GM12878 (cell line): ENCODE measurements around the gene NIPA2. TPM values are rescaled to one million over a fixed set of nuclear protein-coding genes. Genes with fewer than 3 reads are reported as not detected.

Experiments used
- ATAC-seq: fragments of 200-7000 bp; cut with Tn5 transposase; 3 replicates; pipeline ENCODE4 v1.9.1; 2020; ENCODE audit warnings: mild to moderate bottlenecking, moderate library complexity
- BruUV-seq: library from RNA; stranded (reverse); fragments of 400-500 nt; replicated peaks from 2 replicates; lab custom pipeline; 2021; lab: Mats Ljungman, UMichigan
- CTCF ChIA-PET: fragments of 300-600 bp; sonication (Branson Sonifier 250); formaldehyde crosslinking; extraction: SDS; loops from one replicate; lab custom pipeline; 2021; ENCODE audit warnings: inconsistent platforms; lab: Yijun Ruan, JAX
- POLR2A ChIA-PET: fragments of 350-600 bp; formaldehyde crosslinking; extraction: SDS; loops from one replicate; lab custom pipeline; 2021; ENCODE audit warnings: inconsistent platforms; lab: Charles Lee
- RAD21 ChIA-PET: fragments of 300-600 bp; sonication (Branson Sonifier 250); formaldehyde crosslinking; loops from one replicate; lab custom pipeline; 2023; ENCODE audit warnings: antibody characterized with exemption; ENCODE audit not compliant: unreplicated experiment; lab: Charles Lee
- SMC1A ChIA-PET: fragments of 300-600 bp; sonication (Branson Sonifier 250); formaldehyde crosslinking; loops from one replicate; lab custom pipeline; 2023; ENCODE audit not compliant: unreplicated experiment, uncharacterized antibody; lab: Charles Lee
- DNase-seq: peaks from one replicate; pipeline ENCODE4 v3.0.0-alpha.2; 2011; ENCODE audit warnings: low read depth, low spot score
- FAIRE-seq: peaks from 3 replicates; lab custom pipeline; 2011; peaks lifted over from hg19 to GRCh38; lab: Jason Lieb, UNC
- H2AFZ ChIP-seq: 2 replicates; pipeline ENCODE4 v1.6.0; 2011; ENCODE audit warnings: low read depth, low read length, control low read depth; ENCODE audit not compliant: control insufficient read depth
- H3K27ac ChIP-seq: 2 replicates; pipeline ENCODE4 v1.5.1; 2011; ENCODE audit warnings: control low read depth; ENCODE audit not compliant: control insufficient read depth, insufficient read depth
- H3K27me3 ChIP-seq, 2 experiments: replicated peaks in 1 of 2; 2 replicates each; pipeline versions ENCODE4 v1.6.0 to v1.6.1; 2011; ENCODE audit warnings: low read length in 1 of 2; ENCODE audit not compliant: control insufficient read depth in 2 of 2, insufficient read depth in 2 of 2
- H3K36me3 ChIP-seq, 2 experiments: 2 replicates each; pipeline ENCODE4 v1.5.1; 2011; ENCODE audit warnings: low read length in 1 of 2; ENCODE audit not compliant: control insufficient read depth in 2 of 2, insufficient read depth in 2 of 2
- H3K4me1 ChIP-seq: 2 replicates; pipeline ENCODE4 v1.6.1; 2011; ENCODE audit warnings: mild to moderate bottlenecking, low read length, moderate library complexity, mixed read lengths; ENCODE audit not compliant: control insufficient read depth, insufficient read depth
- H3K4me2 ChIP-seq: 2 replicates; pipeline ENCODE4 v1.6.0; 2011; ENCODE audit warnings: control low read depth; ENCODE audit not compliant: control insufficient read depth, insufficient read depth
- H3K4me3 ChIP-seq: fragments of 200-600 bp; sonication (generic); 2 replicates; pipeline ENCODE4 v1.5.1; 2016
- H3K79me2 ChIP-seq: 2 replicates; pipeline ENCODE4 v1.6.0; 2011; ENCODE audit warnings: low read length; ENCODE audit not compliant: control insufficient read depth, insufficient read depth
- H3K9ac ChIP-seq: 2 replicates; pipeline ENCODE4 v1.8.0; 2011; ENCODE audit warnings: low read length, control low read depth, mixed read lengths; ENCODE audit not compliant: control insufficient read depth, insufficient read depth
- H3K9me3 ChIP-seq: replicated peaks from 3 replicates; pipeline ENCODE4 v1.5.1; 2011; ENCODE audit warnings: mild to moderate bottlenecking, low read length; ENCODE audit not compliant: control insufficient read depth, insufficient read depth
- H4K20me1 ChIP-seq: 2 replicates; pipeline ENCODE4 v1.6.0; 2011; ENCODE audit not compliant: control insufficient read depth, insufficient read depth
- KLF5 ChIP-seq: fragments of 450-650 bp; IDR thresholded peaks from 2 replicates; pipeline ENCODE4 v1.6.1; 2014; ENCODE audit warnings: mild to moderate bottlenecking; ENCODE audit not compliant: partially characterized antibody
- PBX3 ChIP-seq: IDR thresholded peaks from 2 replicates; pipeline ENCODE4 v1.6.1; 2011; ENCODE audit warnings: mild to moderate bottlenecking, low read depth, low read length, moderate library complexity; ENCODE audit not compliant: insufficient replicate concordance
- POLR2A ChIP-seq: IDR thresholded peaks from 2 replicates; pipeline ENCODE4 v1.6.1; 2011; ENCODE audit warnings: low read depth, mild to moderate bottlenecking, low read length
- ZNF687 ChIP-seq: fragments of 450-650 bp; IDR thresholded peaks from 2 replicates; pipeline ENCODE4 v1.6.1; 2017; ENCODE audit warnings: mild to moderate bottlenecking, moderate library complexity
- WGBS: methylation state at CpG from one replicate; pipeline ENCODE4 v1.1.6; 2016; ENCODE audit warnings: low lambda C conversion rate; ENCODE audit not compliant: insufficient replicate concordance, insufficient coverage; ENCODE audit errors: missing lambda C conversion rate; 5-methylcytosine and 5-hydroxymethylcytosine counted together
- in situ Hi-C: fragments of 300-500 bp; cut with MboI; formaldehyde crosslinking; loops from 9 replicates; pipeline ENCODE4 v1.14.3; 2018; ENCODE audit warnings: mixed read lengths
- intact Hi-C: fragments of 100-400 bp; cut with micrococcal nuclease; formaldehyde crosslinking; loops from one replicate; pipeline ENCODE4 v1.14.2; 2022; ENCODE audit not compliant: unreplicated experiment
- polyA plus RNA-seq, 11 experiments: library from polyadenylated mRNA; depleted of rRNA in 4 of 11; unstranded in 6 of 11; stranded (reverse) in 5 of 11; fragments of >200 nt; fragmentation: Nextera tagmentation in 4 of 11; fragmentation: Illumina TruSeq in 1 of 11; extraction: Ambion mirVana in 4 of 11; extraction: Trizol in 1 of 11; gene quantifications; 1 replicate in 1 of 11; 2 replicates in 10 of 11; pipeline versions ENCODE4 v1.2.1 to v1.2.3, GENCODE V29; 2011 to 2016; ENCODE audit warnings: inconsistent platforms in 2 of 11, missing spikeins in 2 of 11, low read depth in 1 of 11
- total RNA-seq, 4 experiments: library from RNA; depleted of rRNA in 3 of 4; stranded (reverse); fragments of >200 nt in 3 of 4; fragmentation: Illumina TruSeq in 1 of 4; extraction: Trizol in 1 of 4; gene quantifications; 2 replicates each; pipeline versions ENCODE4 v1.2.1 to v1.2.3, GENCODE V29; 2013 to 2021

NIPA2 gene
- total and polyA plus RNA-seq, 10 of the 15 experiments (the other 5 are each of a cell fraction or from before 2014, with no cell fraction given): 24.4 to 159 (median 96.5) TPM

GRCh38 chr15:22871481-22872086, 33.1 kb downstream of the NIPA2 start:
- no peaks in the 10 kb centered on the region for H3K79me2 ChIP-seq
- FAIRE-seq: no peak
- ChIA-PET CTCF (no interaction called here), SMC1A (no interaction called here), POLR2A (no interaction called here), RAD21 (no interaction called here)
- WGBS: 97% methylated on average over 6 of the region's 6 CpGs
- H3K36me3 ChIP-seq: peaks cover 10 to 48% of the 10 kb centered on the region in 2 experiments
- ATAC-seq: peak; percentile 21; the same call in 1 of the 3 replicates
- TF ChIP-seq ZNF687 (no peak), PBX3 (no peak), POLR2A (0 out of 2 replicates have a peak, but pooled peaks have one; percentile 20), KLF5 (no peak)
- H3K27ac ChIP-seq: no peak overlapping the region
- no peak overlapping the region for H2AFZ ChIP-seq
- intact Hi-C loops: no loop called here
- no peak overlapping the region for H3K4me3 ChIP-seq
- H3K9me3 ChIP-seq: no peaks in the 10 kb centered on the region
- DNase-seq: no peak
- no peaks in the 10 kb centered on the region for H3K27me3 ChIP-seq
- no peaks in the 10 kb centered on the region; the same call in 1 of the 2 replicates for H4K20me1 ChIP-seq
- H3K4me2 ChIP-seq: no peak overlapping the region
- no peaks in the 10 kb centered on the region for H3K4me1 ChIP-seq
- H3K9ac ChIP-seq: no peak overlapping the region
- BruUV-seq: no TSS peak
- in situ Hi-C loops: no loop called here
